Measurements from ENCODE around the gene VPS37D.

GRCh38 chr7:73633323-73633722, 34.3 kb upstream of the VPS37D start:
- TF ChIP-seq, protein P1, sequence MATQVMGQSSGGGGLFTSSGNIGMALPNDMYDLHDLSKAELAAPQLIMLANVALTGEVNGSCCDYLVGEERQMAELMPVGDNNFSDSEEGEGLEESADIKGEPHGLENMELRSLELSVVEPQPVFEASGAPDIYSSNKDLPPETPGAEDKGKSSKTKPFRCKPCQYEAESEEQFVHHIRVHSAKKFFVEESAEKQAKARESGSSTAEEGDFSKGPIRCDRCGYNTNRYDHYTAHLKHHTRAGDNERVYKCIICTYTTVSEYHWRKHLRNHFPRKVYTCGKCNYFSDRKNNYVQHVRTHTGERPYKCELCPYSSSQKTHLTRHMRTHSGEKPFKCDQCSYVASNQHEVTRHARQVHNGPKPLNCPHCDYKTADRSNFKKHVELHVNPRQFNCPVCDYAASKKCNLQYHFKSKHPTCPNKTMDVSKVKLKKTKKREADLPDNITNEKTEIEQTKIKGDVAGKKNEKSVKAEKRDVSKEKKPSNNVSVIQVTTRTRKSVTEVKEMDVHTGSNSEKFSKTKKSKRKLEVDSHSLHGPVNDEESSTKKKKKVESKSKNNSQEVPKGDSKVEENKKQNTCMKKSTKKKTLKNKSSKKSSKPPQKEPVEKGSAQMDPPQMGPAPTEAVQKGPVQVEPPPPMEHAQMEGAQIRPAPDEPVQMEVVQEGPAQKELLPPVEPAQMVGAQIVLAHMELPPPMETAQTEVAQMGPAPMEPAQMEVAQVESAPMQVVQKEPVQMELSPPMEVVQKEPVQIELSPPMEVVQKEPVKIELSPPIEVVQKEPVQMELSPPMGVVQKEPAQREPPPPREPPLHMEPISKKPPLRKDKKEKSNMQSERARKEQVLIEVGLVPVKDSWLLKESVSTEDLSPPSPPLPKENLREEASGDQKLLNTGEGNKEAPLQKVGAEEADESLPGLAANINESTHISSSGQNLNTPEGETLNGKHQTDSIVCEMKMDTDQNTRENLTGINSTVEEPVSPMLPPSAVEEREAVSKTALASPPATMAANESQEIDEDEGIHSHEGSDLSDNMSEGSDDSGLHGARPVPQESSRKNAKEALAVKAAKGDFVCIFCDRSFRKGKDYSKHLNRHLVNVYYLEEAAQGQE (IDR thresholded peaks at IDR 0.05; ENCODE audit: insufficient read depth in 1 of 2, low read depth in 2 of 2, low read length in 1 of 2) = no peak
- no peak for TF ChIP-seq CTCF (IDR thresholded peaks at IDR 0.05)
- no peak for TF ChIP-seq POLR2AphosphoS5 (IDR thresholded peaks at IDR 0.05; ENCODE audit: low read depth, low read length)
